NT2/D1 (cell line): ENCODE measurements around the gene PTPRN2.

Source experiments
- DNase-seq: peaks from one replicate; pipeline ENCODE4 v3.0.0-alpha.2; 2011; ENCODE audit warnings: low read depth, low spot score
- H3K27me3 ChIP-seq: 2 replicates; pipeline ENCODE4 v1.6.0; 2011; ENCODE audit warnings: mild to moderate bottlenecking; ENCODE audit not compliant: insufficient read length, insufficient read depth
- H3K36me3 ChIP-seq: 2 replicates; pipeline ENCODE4 v1.6.1; 2011; ENCODE audit warnings: mild to moderate bottlenecking, low read length, mixed read lengths; ENCODE audit not compliant: insufficient read depth, insufficient read length
- H3K4me1 ChIP-seq: 2 replicates; pipeline ENCODE4 v1.5.1; 2011; ENCODE audit not compliant: insufficient read depth, insufficient read length
- H3K4me3 ChIP-seq: 2 replicates; pipeline ENCODE4 v1.5.1; 2011; ENCODE audit warnings: low read depth; ENCODE audit not compliant: insufficient read length
- H3K9ac ChIP-seq: 2 replicates; pipeline ENCODE4 v1.6.0; 2011; ENCODE audit warnings: low read depth; ENCODE audit not compliant: insufficient read length
- H3K9me3 ChIP-seq: 2 replicates; pipeline ENCODE4 v1.5.1; 2011; ENCODE audit warnings: mild to moderate bottlenecking, low read length; ENCODE audit not compliant: insufficient read depth
- SUZ12 ChIP-seq: IDR thresholded peaks from 2 replicates; pipeline ENCODE4 v1.6.1; 2011; ENCODE audit not compliant: insufficient read length, insufficient read depth; ENCODE audit errors: extremely low read depth
- YY1 ChIP-seq: IDR thresholded peaks from 2 replicates; pipeline ENCODE4 v1.6.1; 2011; ENCODE audit not compliant: insufficient read length, insufficient read depth
- ZNF274 ChIP-seq: IDR thresholded peaks from 2 replicates; pipeline ENCODE4 v1.6.1; 2011; ENCODE audit warnings: mild to moderate bottlenecking, low read depth, low read length

PTPRN2 gene

GRCh38 chr7:157721468-157722136 is 866.0 kb downstream of the PTPRN2 start:
- H3K27me3 ChIP-seq = peaks cover 13% of the 10 kb centered on the region
- no peaks in the 10 kb centered on the region for H3K36me3 ChIP-seq
- no peaks in the 10 kb centered on the region for H3K4me1 ChIP-seq
- no peaks in the 10 kb centered on the region for H3K9me3 ChIP-seq
- no peak overlapping the region for H3K4me3 ChIP-seq
- TF ChIP-seq SUZ12 (no peak), YY1 (no peak)
- no peak overlapping the region for H3K9ac ChIP-seq
- DNase-seq = no peak

GRCh38 chr7:157719705-157720655 is 867.6 kb downstream of the PTPRN2 start:
- H3K4me1 ChIP-seq = no peaks in the 10 kb centered on the region
- DNase-seq = no peak
- H3K9ac ChIP-seq = no peak overlapping the region
- no peaks in the 10 kb centered on the region for H3K36me3 ChIP-seq
- H3K27me3 ChIP-seq = peaks cover 10% of the 10 kb centered on the region
- H3K9me3 ChIP-seq = no peaks in the 10 kb centered on the region
- no peak overlapping the region for H3K4me3 ChIP-seq
- TF ChIP-seq YY1 (no peak), ZNF274 (no peak), SUZ12 (no peak)

- TF ChIP-seq YY1 (no peak), SUZ12 (no peak), ZNF274 (no peak)
- Histone ChIP-seq H3K27me3 (peaks cover 18% of the 10 kb centered on the region), H3K9ac (no peak overlapping the region), H3K9me3 (no peaks in the 10 kb centered on the region), H3K4me1 (no peaks in the 10 kb centered on the region), H3K4me3 (no peak overlapping the region), H3K36me3 (no peaks in the 10 kb centered on the region)
- no peak for DNase-seq
Measured at GRCh38 chr7:157719008-157719682, 868.5 kb downstream of the PTPRN2 start.

- no peak for TF ChIP-seq SUZ12
- Histone ChIP-seq H3K27me3 (peaks cover 22% of the 10 kb centered on the region), H3K4me1 (no peaks in the 10 kb centered on the region), H3K9me3 (no peaks in the 10 kb centered on the region), H3K9ac (no peak overlapping the region), H3K4me3 (no peak overlapping the region), H3K36me3 (no peaks in the 10 kb centered on the region)
- no peak for DNase-seq
Measured at GRCh38 chr7:157718303-157719007, 869.2 kb downstream of the PTPRN2 start.

GRCh38 chr7:157717211-157718174 is 870.1 kb downstream of the PTPRN2 start:
- H3K4me1 ChIP-seq = no peaks in the 10 kb centered on the region
- H3K4me3 ChIP-seq = no peak overlapping the region
- H3K27me3 ChIP-seq = peaks cover 23% of the 10 kb centered on the region
- no peak for TF ChIP-seq SUZ12
- TF ChIP-seq ZNF274 = no peak
- no peak for TF ChIP-seq YY1
- H3K9me3 ChIP-seq = no peaks in the 10 kb centered on the region
- no peaks in the 10 kb centered on the region for H3K36me3 ChIP-seq
- H3K9ac ChIP-seq = no peak overlapping the region
- DNase-seq = no peak

DNA sequence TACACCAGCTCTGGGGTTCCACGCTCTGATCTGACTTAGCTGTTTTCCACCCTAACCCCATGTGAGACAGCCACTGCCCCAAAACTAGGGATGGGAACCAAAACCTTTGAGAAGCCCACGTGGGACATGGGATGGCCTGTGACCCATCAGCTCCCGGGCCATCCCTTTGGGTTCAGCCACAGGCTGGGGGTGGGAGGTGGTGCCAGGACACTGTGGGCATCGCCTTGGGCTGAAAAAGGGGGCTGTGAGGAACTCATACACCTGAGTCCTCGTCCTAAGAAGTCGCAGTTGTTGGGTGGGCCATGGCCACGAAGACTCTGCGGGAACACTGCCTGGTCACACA is 871.7 kb downstream of the PTPRN2 start:
- H3K9ac ChIP-seq = no peak overlapping the region
- no peak overlapping the region for H3K4me3 ChIP-seq
- H3K27me3 ChIP-seq = peaks cover 23% of the 10 kb centered on the region
- H3K36me3 ChIP-seq = no peaks in the 10 kb centered on the region
- DNase-seq = no peak
- H3K9me3 ChIP-seq = no peaks in the 10 kb centered on the region
- no peaks in the 10 kb centered on the region for H3K4me1 ChIP-seq
- TF ChIP-seq YY1 = no peak
- no peak for TF ChIP-seq ZNF274
- no peak for TF ChIP-seq SUZ12
